ENCODE data around the gene XRRA1.

DNA sequence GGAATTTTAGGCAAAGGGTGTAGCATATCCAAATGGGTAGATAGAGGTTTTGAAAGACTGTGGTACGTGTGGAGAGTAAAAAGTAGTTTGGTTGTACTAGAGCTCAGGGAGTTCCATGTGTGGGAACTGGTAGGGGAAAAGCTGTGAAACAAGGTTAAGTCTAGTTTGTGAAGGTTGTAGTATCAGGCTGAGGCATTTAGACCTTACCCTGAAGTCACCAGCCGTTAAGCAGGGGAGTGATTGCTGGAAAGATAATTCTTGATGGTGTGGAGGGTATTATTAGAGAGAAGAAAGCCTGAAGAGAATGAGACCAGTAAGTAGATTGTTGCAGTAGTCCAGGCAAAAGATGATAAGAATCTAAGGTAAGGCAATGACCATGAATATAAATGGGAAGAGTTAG, 132.2 kb downstream of the XRRA1 start:
- TF ChIP-seq, protein P1, sequence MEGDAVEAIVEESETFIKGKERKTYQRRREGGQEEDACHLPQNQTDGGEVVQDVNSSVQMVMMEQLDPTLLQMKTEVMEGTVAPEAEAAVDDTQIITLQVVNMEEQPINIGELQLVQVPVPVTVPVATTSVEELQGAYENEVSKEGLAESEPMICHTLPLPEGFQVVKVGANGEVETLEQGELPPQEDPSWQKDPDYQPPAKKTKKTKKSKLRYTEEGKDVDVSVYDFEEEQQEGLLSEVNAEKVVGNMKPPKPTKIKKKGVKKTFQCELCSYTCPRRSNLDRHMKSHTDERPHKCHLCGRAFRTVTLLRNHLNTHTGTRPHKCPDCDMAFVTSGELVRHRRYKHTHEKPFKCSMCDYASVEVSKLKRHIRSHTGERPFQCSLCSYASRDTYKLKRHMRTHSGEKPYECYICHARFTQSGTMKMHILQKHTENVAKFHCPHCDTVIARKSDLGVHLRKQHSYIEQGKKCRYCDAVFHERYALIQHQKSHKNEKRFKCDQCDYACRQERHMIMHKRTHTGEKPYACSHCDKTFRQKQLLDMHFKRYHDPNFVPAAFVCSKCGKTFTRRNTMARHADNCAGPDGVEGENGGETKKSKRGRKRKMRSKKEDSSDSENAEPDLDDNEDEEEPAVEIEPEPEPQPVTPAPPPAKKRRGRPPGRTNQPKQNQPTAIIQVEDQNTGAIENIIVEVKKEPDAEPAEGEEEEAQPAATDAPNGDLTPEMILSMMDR (conservative IDR thresholded peaks at IDR 0.05; ENCODE audit: low read depth, low read length), result no peak
- no peak for TF ChIP-seq EZH2 (IDR thresholded peaks at IDR 0.05; ENCODE audit: borderline replicate concordance, low read depth, low read length, poor library complexity, severe bottlenecking)
